Measurements from ENCODE around the gene KRT6A.

- TF ChIP-seq, protein P1, sequence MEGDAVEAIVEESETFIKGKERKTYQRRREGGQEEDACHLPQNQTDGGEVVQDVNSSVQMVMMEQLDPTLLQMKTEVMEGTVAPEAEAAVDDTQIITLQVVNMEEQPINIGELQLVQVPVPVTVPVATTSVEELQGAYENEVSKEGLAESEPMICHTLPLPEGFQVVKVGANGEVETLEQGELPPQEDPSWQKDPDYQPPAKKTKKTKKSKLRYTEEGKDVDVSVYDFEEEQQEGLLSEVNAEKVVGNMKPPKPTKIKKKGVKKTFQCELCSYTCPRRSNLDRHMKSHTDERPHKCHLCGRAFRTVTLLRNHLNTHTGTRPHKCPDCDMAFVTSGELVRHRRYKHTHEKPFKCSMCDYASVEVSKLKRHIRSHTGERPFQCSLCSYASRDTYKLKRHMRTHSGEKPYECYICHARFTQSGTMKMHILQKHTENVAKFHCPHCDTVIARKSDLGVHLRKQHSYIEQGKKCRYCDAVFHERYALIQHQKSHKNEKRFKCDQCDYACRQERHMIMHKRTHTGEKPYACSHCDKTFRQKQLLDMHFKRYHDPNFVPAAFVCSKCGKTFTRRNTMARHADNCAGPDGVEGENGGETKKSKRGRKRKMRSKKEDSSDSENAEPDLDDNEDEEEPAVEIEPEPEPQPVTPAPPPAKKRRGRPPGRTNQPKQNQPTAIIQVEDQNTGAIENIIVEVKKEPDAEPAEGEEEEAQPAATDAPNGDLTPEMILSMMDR (conservative IDR thresholded peaks at IDR 0.05; ENCODE audit: low read depth, low read length): no peak
- TF ChIP-seq EZH2 (IDR thresholded peaks at IDR 0.05; ENCODE audit: borderline replicate concordance, low read depth, low read length, poor library complexity, severe bottlenecking): no peak
Measured at GRCh38 chr12:52461693-52462092, 31.4 kb downstream of the KRT6A start.

Data from A673 (cell line).